HG02798 (cell line): ENCODE results near the gene TBC1D16.

Experiments used
- ATAC-seq: cut with Tn5 transposase; IDR thresholded peaks from one replicate; pipeline ENCODE4 v1.9.1; 2021; ENCODE audit warnings: mild to moderate bottlenecking; ENCODE audit not compliant: unreplicated experiment, poor library complexity

The TBC1D16 gene

DNA sequence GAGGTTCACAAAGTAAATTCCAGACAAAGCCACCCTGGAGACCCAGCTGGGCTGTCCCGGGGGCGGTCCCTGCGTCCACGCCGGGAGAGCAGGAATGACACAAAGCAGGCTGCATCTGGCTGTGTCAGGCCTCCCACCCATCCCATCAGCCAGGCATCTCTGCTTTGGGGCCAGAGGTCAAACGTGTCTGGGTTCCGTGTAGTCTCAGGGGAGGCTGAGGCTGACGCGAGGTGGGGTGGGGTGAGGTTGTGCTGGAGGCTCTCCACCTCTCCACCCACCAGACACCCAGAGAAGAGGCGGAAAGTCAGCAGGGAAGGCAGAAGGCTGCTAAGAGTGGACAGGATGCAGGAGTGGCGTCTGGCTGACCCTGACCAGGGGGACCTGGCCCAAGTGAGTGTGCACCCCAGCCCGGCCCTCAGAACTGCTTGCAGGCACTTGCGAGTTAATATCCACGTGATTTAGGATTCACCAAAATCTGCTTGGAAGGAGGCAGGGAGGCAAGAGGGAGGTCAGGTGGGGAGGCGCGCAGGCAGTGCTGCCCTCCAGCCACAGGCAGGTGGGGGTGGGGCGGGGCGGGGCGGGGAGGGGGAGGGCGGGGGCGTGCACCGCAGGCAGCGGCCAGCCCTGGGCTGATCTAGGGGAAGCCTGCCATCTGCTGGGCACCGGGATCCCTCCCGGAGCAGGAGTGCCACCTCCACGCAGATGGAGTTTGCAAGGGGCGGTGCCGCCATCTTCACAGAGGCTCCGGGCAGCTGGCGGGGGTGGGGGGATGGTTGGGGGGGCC lies 44.3 kb downstream of the TBC1D16 start:
- ATAC-seq, result no peak

DNA sequence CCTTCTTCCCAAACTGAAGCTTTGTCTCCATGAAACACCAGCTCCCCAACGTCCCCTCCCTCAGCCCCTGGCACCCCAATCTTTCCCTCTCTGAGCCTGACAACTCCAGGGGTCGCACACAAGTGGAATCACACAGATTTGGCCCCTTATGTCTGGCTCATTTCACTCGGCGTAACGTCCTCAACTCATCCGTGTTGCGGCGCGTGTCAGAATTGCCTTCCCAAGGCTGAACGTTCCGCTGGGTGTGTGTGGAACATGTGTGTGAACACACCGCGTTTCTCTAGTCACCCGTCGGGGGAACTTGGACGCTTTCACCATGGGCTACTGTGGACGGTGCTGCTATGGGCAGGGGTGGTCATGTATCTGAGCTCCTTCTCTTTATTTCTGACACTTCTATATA lies 45.0 kb downstream of the TBC1D16 start:
- ATAC-seq, result no peak

DNA sequence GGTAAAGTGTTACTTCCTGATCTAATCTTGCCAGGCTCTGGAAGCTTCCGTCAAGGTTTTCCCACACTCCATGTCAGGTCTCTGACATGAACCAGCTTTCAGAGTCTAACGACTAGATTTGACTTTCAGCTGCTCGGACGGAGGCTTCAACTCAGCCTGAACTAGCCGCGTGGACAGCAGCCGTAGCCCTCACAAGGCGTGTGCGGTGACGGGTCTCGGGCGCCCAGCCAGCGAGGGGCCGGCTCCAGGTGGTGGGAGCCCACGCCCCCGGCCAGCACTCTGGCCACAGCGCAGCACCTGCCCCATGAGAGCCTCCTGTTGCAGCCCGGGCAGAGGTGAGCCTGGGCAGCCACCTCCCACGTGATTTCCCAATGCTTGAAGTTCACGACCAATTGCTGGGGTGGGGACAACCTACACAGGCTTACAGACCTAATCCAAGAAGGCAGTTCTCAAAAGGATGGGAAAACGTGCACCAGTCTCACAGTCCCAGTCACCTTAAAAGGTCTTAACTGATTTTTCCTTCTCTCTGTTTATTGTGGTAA lies 45.5 kb downstream of the TBC1D16 start:
- no peak for ATAC-seq

DNA sequence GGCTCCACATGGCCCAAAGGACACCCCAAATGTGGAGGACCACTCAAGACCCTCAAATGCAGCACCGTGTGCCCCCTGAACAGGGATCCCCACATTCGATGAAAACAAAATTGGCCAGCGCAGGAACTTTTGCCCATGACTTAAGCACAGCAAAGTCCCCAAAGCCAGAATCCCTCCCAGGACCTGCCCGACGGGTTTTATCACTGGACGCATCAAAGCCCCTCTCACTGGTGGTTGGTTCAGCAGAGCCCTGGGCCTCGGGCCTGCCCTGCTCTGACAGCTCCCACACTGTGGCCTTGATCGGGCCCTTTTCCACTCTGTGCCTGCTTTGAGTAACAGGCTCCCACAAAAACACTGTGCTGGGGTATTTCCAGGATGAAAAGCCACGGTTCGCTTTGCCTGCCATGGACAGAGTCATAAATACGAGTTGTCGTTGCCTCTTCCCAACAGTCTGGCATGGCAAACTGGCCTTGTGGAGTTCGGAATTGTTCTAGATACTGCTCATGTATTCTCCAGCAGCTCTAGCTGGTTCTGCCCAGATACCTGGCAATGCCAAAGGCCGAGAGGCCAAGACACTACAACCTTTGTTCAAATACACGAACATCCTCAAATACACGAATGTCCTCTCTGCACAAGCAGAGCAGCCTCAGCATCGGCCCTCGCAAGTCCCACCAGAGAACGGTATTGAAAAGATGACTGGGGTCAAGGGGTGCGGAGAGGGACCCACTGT lies 46.4 kb downstream of the TBC1D16 start:
- no peak for ATAC-seq

DNA sequence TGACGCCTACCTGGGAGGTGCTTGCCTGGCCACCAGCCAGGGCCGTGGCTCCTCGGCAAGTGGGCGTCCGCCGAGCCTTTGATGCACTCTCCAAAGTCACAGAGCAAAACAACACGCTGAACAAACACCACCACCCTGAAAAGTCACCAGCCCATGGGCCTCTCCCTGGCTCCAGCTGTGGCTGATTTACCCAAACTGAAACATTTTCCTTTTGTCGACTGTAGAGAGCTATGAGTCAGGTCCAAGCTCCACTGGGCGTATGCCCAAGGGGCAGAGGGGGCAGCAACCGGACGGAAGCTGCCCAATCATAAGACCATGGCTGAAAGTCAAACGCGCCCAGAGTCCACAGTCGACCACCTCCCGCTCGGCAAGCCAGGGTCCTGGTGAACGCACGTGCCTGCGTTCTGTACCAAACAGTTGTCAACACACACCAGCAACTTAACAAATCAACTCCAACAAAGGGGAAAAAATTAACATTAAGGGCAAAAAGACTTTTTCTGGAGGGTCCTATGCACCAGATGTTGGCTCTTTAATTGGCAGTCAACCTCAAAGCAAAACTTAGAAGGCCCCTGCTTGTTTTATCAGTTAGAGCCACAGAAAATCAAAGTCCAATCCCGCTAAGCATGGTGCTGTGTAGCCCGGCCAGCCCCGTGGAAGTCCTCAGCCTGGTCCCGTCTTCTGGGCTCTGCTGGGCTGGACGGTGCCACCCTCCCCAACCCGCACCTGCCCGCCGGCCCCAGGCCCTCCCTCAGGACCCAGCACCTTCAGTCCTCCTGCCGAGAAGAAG lies 47.3 kb downstream of the TBC1D16 start:
- ATAC-seq, result no peak

DNA sequence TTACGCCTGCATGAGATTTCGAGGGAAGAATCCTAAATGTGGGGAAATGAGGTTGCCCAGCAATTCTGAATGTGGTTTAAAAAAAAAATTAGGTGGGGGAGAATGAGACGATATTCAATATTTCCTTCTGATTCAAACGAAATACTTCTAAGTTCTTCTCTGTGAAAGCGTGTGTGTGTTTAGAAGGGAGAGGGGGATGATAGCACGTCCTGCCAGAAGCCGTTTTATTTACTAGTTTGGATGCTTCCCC lies 47.8 kb downstream of the TBC1D16 start:
- ATAC-seq, result no peak

DNA sequence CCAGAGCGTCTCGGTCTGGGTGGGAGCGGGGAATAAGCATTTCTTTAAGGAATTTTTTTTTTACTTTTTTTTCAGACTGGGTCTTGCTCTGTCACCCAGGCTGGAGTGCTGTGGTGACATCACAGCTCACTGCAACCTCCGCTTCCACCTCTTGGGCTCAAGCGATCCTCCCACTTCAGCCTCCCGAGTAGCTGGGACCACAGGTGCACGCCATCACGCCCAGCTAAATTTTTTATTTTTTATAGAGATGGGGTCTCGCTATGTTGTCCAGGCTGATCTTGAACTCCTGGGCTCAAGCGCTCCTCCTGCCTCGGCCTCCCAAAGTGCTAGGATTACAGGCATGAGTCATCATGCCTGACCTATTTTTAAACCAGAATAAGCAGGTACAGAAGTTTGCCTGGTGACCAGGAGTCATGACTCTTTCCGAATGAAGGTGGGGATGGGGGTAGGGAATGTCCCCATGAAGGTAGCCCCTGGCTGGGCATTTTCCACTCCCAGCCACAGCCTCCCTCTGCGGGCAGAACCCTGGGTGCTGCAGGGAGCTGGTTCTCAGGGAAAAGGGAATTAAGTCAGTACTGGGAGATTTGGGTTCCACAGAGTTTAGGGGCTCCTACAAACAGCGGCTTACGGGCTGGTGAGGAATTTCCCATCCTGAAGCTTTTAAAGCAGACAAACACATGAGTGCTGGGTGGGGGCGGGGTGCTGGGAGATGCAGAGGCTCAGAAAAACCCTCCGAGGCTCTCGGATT lies 48.3 kb downstream of the TBC1D16 start:
- ATAC-seq, result no peak

DNA sequence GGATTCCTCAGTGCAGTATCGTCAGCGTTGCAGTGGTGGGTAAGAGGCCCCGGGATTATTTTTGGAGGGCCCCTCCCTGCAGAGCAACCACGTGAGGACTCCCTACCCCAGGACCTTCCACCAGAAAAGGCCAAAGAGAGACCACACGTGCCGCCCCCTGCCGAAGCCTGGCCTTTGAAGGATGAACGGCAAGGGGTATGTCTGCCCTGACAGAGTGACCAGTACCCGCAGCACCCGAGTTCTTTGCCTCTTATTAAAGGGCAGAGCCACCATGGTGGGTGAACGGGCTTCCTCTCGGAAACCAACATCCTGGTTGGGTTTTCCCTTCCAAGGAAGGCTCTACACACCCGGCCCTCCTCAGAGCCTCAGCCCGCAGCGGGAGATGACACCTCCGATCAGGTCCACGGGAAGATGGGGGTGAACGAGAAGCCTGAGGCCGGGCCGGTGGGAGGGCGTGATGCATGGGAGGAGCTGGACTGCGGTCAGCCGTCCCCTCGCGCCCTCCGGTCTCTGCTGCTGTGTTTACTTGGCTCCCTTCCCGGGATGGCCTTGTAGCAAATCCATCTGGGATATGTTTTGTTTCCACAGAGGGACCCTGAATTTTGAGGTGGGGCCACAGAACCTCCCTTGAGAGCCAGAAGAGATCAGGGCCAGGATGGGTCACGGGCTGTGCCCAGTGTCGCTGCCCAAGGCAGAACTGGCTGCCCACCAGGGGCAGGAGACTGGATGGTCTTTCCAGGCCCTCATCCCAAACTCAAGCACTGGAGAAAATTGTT lies 49.1 kb downstream of the TBC1D16 start:
- ATAC-seq, result no peak

DNA sequence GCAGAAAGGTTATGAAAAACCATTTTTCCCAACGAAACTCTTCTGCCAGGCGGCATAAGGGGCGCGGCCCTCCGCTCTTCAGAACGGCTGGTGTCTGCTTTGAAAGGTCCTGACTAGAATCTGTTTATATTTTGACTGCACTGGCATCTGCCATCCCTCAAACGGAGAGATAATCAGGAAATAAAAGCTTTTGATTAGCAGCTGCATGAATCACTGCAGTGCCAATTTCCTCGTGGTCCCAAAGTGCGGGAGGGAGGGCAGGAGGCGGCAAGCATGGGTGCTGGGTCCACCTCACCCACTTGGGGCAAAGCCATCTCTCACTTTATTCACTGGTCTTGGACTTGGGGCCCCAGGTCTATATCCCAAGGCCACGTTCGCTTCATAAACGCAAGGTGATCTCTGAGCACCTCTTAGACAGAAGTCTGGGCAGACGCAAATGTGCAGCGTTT lies 49.7 kb downstream of the TBC1D16 start:
- no peak for ATAC-seq

DNA sequence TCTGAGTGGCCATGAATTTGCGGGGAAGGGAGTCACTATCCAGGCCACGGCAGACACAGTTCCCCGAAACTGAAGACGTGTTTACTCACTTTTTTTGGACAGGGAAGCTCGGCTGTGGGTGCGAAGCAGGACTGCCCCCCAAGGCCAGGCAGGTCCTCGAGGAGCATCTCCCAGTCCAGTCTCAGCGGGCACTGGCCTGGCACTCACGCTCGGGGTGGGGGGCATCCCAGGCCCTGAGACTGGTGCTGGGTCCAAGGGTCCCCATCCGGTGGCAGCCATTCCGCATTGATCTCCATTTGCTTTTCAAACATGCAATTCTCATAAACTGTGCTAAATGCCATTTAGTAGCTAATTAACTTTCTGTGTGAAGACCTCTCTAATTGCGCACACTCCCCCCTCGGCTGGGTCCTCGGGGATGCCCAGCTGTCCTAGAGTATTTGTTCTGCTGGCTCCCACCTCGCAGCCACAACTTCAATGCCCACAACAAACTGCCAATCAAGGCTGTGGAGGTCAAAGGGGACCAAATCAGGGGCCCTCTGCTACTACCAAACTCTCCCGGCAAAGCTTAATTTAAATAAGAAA lies 50.2 kb downstream of the TBC1D16 start:
- ATAC-seq, result no peak

DNA sequence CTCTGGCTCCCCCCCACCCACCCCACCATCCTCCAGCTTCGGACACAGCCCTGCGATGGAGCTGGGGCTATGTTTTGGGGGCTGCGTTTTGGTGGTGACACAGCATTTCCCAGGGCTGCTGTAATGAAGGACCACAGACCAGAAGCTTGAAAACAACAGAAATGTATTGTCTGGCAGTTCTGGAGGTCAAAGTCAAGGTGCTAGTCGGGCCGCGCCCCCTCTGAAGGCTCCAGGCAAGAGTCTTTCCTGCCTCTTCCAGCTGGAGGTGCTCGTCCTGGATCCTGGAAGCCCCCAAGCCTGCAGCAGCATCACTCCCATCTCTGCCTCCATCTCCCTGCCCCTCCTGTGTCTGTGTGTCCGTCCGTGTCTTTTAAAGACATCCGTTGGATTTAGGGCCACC lies 50.8 kb downstream of the TBC1D16 start:
- ATAC-seq, result no peak

DNA sequence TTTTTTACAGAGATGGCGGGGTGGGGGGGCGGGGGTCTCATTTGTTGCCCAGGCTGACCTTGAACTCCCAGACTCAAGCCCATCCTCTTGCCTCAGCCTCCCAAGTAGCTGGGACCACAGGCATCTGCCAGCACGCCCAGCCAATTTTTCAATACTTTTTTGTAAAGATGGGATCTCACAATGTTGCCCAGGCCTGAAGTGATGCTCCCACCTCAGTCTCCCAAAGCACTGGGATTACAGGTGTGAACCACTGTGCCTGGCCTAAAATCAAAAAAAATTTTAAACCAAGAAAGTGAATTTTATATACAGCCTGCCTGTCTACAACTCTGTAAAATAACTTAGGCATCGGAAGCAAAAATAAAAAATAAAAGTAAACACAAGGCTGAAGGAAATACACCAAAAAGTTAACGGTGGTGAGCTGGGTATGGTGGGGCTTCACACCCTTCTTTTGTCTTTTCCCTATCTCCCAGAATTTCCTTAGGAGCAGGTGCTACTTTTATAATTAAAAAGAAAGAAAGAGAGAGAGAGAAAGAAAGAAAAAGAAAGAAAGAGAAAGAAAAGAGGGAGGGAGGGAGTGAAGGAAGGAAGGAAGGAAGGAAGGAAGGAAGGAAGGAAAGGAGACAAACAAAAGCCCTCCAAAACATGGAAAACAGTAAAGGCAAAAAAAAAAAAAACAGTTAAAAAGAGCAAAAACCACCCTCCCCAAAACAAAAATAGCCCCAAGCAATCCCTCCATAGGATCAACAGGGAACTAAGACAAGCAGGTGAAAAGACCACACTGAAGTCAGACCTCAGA lies 51.4 kb downstream of the TBC1D16 start:
- no peak for ATAC-seq

DNA sequence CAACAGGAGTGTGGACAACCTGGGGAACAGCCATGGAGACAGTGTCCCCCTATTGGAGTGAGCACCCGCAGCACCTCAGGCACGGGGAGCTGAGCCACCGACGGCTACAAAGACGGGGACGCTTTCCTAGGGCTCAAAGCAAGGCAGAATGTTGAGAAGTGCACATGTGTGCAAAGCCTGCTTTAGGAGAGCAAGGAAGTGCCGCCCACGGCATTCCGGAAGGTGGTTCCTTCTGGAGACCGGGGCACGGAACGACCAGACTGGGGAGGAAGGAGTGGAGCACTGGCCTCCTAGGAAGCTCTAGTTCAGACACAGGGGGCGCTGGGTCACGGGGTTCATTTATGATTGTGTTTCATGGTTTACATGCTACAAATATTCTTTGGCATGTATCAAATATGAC lies 52.2 kb downstream of the TBC1D16 start:
- ATAC-seq, result no peak

DNA sequence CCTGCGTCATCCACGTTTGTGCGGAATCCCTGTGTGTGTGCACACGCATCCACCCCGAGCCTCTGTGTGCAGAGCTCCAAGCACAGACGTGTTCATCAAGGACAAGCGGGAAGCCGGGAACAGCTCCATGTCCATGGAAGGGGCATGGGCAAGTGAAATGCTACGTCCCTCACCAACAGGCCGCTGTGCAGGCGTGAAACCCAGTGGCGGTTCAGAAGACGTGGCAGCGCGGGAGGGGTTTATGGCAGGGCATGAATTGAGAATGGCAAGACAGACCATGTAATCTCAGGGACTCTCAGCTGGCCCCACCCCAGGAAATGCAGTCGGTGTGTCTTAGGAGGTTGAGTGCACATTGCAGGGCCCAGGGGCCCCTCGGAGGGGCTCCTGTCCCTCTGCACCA lies 52.7 kb downstream of the TBC1D16 start:
- no peak for ATAC-seq

DNA sequence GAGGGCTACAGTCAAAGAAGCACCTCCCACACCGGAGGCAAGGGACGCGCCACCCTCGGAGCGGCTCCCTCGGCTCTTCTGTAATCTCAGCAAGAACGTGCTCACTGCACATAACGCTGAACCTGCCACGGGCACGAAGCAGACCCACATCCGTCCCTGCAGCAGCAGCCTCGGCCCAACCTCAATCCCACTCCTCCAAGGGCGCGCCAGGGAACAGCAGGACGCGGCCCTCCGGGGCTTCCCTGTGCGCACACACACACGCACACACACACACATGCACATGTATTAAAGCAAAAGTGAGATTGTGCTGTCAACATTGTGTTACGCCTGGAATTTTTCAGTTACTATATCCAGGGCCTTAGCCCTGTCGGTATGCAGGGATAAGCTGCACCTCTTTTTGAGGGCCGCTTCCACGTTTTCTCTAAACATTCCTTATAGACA lies 54.0 kb downstream of the TBC1D16 start:
- ATAC-seq, result no peak

DNA sequence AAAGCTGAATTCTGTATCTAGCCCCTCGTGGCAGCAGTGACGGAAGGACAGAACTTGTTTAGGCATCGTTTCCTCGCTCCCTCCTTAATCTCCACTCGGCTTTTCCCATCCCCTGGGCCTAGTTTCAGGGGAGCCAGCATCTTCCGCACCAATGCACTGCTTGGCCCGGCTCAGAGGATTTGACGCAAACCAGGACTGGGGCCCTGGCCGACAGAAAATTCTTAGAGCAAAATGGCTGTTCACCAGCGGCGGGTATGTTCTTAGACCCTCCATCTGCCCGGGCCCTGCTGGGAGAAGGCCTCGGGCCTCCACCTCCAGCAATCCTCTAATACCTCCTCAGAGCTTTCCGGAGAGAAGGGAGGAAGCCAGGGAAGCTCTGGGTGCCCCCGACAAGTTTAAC lies 54.6 kb downstream of the TBC1D16 start:
- no peak for ATAC-seq

DNA sequence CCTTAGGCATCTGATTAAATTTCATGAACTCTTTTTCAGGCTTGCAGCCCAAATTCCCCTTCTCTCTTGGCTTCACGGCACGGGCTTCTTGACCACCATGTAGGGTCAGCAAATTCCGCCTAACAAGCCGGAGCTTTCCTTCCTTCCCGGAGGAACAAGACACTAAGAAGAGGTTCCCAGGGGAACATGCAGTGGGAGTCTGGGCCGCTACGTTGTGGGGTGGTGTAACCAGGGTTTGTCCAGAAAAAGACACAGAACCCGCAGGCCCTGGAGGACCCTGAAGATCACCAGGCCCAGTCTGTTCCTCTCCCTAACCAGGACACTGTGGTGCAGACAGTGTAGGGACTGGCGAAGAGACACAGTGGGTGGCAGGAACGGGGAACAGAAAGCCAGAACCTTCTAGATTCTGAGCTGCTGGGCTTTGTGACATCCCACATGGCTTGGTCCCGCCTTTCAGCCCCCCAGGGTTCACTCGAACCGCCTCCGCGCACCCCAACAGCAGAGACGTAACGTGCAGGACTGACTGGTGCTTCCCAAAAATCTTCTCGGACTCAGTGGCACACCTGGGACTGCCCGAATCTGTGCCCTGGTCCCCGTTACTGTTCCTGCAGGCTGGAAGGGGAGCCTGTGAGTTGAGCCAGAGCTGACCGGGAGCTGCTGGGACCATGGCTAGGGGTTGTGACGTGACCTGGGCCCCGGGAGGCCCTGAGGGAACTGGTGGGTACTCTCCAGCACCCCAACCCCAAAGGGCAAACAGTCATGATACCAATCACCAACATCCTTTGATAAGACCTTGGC lies 55.2 kb downstream of the TBC1D16 start:
- no peak for ATAC-seq

DNA sequence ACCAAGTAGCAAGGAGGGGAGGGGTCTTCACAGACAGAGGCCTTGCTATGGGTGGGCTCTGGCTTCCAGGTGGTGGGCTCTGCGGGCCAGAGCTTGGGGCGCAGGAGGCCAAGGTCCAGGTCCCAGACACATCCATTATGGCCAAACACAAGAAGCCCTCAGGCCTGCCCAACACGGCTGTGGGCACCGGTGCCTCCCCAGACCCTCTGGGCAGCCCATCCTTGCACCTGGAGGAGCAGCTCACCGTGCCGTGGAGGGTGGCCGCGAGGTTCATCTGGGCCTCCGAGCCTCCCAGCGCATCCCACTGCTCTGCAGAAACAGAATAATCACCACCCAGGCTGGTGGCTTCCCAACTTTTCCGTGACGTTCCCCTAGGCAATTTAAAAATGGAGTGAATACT lies 55.9 kb downstream of the TBC1D16 start:
- no peak for ATAC-seq
